ENCODE data around the gene EVPL.

EVPL gene

GRCh38 chr17:76038050-76038449 lies 10.9 kb upstream of the EVPL start:
- Histone ChIP-seq H3K27me3 (ENCODE audit: insufficient read depth, low read length) (no peaks in the 10 kb centered on the region), H3K4me1 (ENCODE audit: insufficient read depth, low read length) (no peaks in the 10 kb centered on the region), H3K9me3 (ENCODE audit: low read length) (no peaks in the 10 kb centered on the region), H3K36me3 (ENCODE audit: insufficient read depth, low read length) (peaks cover 40% of the 10 kb centered on the region), H2AFZ (ENCODE audit: low read depth, low read length) (no peak overlapping the region), H3K4me3 (ENCODE audit: low read length) (no peak overlapping the region)

- Histone ChIP-seq H3K27me3 (ENCODE audit: insufficient read depth, low read length) (no peaks in the 10 kb centered on the region), H3K4me1 (ENCODE audit: insufficient read depth, low read length) (no peaks in the 10 kb centered on the region), H3K36me3 (ENCODE audit: insufficient read depth, low read length) (peaks cover 38% of the 10 kb centered on the region), H2AFZ (ENCODE audit: low read depth, low read length) (no peak overlapping the region), H3K4me3 (ENCODE audit: low read length) (no peak overlapping the region), H3K9me3 (ENCODE audit: low read length) (no peaks in the 10 kb centered on the region)
These were observed 9.6 kb upstream of the EVPL start for GRCh38 chr17:76036497-76037261.

GRCh38 chr17:76034428-76035350 lies 7.6 kb upstream of the EVPL start:
- H3K9me3 ChIP-seq (ENCODE audit: low read length) = no peaks in the 10 kb centered on the region

GRCh38 chr17:76033139-76033538 lies 6.0 kb upstream of the EVPL start:
- Histone ChIP-seq H2AFZ (ENCODE audit: low read depth, low read length) (no peak overlapping the region), H3K9me3 (ENCODE audit: low read length) (no peaks in the 10 kb centered on the region), H3K27me3 (ENCODE audit: insufficient read depth, low read length) (no peaks in the 10 kb centered on the region), H3K4me1 (ENCODE audit: insufficient read depth, low read length) (peaks cover 7% of the 10 kb centered on the region), H3K36me3 (ENCODE audit: insufficient read depth, low read length) (peaks cover 3% of the 10 kb centered on the region), H3K4me3 (ENCODE audit: low read length) (no peak overlapping the region)

More at GRCh38 chr17:76034428-76035350, 7.6 kb upstream of the EVPL start:
- Histone ChIP-seq H3K27me3 (ENCODE audit: insufficient read depth, low read length) (no peaks in the 10 kb centered on the region), H3K4me1 (ENCODE audit: insufficient read depth, low read length) (peaks cover 3% of the 10 kb centered on the region), H3K36me3 (ENCODE audit: insufficient read depth, low read length) (peaks cover 19% of the 10 kb centered on the region), H3K4me3 (ENCODE audit: low read length) (no peak overlapping the region), H2AFZ (ENCODE audit: low read depth, low read length) (no peak overlapping the region)

GRCh38 chr17:76032780-76033108 lies 5.6 kb upstream of the EVPL start:
- Histone ChIP-seq H3K36me3 (ENCODE audit: insufficient read depth, low read length) (no peaks in the 10 kb centered on the region), H3K4me3 (ENCODE audit: low read length) (no peak overlapping the region), H3K9me3 (ENCODE audit: low read length) (no peaks in the 10 kb centered on the region), H2AFZ (ENCODE audit: low read depth, low read length) (no peak overlapping the region), H3K27me3 (ENCODE audit: insufficient read depth, low read length) (no peaks in the 10 kb centered on the region), H3K4me1 (ENCODE audit: insufficient read depth, low read length) (peaks cover 7% of the 10 kb centered on the region)

GRCh38 chr17:76032073-76032779 lies 5.1 kb upstream of the EVPL start:
- no peak overlapping the region for H2AFZ ChIP-seq (ENCODE audit: low read depth, low read length)
- H3K9me3 ChIP-seq (ENCODE audit: low read length) = no peaks in the 10 kb centered on the region
- H3K27me3 ChIP-seq (ENCODE audit: insufficient read depth, low read length) = no peaks in the 10 kb centered on the region
- H3K4me3 ChIP-seq (ENCODE audit: low read length) = no peak overlapping the region
- H3K4me1 ChIP-seq (ENCODE audit: insufficient read depth, low read length) = peaks cover 7% of the 10 kb centered on the region
- no peaks in the 10 kb centered on the region for H3K36me3 ChIP-seq (ENCODE audit: insufficient read depth, low read length)

- peaks cover 7% of the 10 kb centered on the region for H3K4me1 ChIP-seq (ENCODE audit: insufficient read depth, low read length)
- no peak overlapping the region for H3K4me3 ChIP-seq (ENCODE audit: low read length)
- no peaks in the 10 kb centered on the region for H3K9me3 ChIP-seq (ENCODE audit: low read length)
- H3K27me3 ChIP-seq (ENCODE audit: insufficient read depth, low read length) = peaks cover 3% of the 10 kb centered on the region
- H2AFZ ChIP-seq (ENCODE audit: low read depth, low read length) = no peak overlapping the region
- H3K36me3 ChIP-seq (ENCODE audit: insufficient read depth, low read length) = no peaks in the 10 kb centered on the region
These were observed 370 bp downstream of the EVPL start for GRCh38 chr17:76026714-76027158.

GRCh38 chr17:76025294-76025693 lies 1.8 kb downstream of the EVPL start:
- peaks cover 7% of the 10 kb centered on the region for H3K4me1 ChIP-seq (ENCODE audit: insufficient read depth, low read length)
- no peak overlapping the region for H2AFZ ChIP-seq (ENCODE audit: low read depth, low read length)
- no peak overlapping the region for H3K4me3 ChIP-seq (ENCODE audit: low read length)
- no peaks in the 10 kb centered on the region for H3K36me3 ChIP-seq (ENCODE audit: insufficient read depth, low read length)
- peaks cover 3% of the 10 kb centered on the region for H3K27me3 ChIP-seq (ENCODE audit: insufficient read depth, low read length)
- H3K9me3 ChIP-seq (ENCODE audit: low read length) = no peaks in the 10 kb centered on the region

GRCh38 chr17:76024353-76024752 lies 2.8 kb downstream of the EVPL start:
- H3K27me3 ChIP-seq (ENCODE audit: insufficient read depth, low read length) = peaks cover 3% of the 10 kb centered on the region
- no peaks in the 10 kb centered on the region for H3K36me3 ChIP-seq (ENCODE audit: insufficient read depth, low read length)
- no peaks in the 10 kb centered on the region for H3K9me3 ChIP-seq (ENCODE audit: low read length)
- H3K4me1 ChIP-seq (ENCODE audit: insufficient read depth, low read length) = peaks cover 1% of the 10 kb centered on the region
- no peak overlapping the region for H2AFZ ChIP-seq (ENCODE audit: low read depth, low read length)
- no peak overlapping the region for H3K4me3 ChIP-seq (ENCODE audit: low read length)

GRCh38 chr17:76023900-76024237 lies 3.2 kb downstream of the EVPL start:
- Histone ChIP-seq H3K36me3 (ENCODE audit: insufficient read depth, low read length) (no peaks in the 10 kb centered on the region), H3K27me3 (ENCODE audit: insufficient read depth, low read length) (peaks cover 3% of the 10 kb centered on the region), H3K4me1 (ENCODE audit: insufficient read depth, low read length) (no peaks in the 10 kb centered on the region), H3K9me3 (ENCODE audit: low read length) (no peaks in the 10 kb centered on the region), H2AFZ (ENCODE audit: low read depth, low read length) (no peak overlapping the region), H3K4me3 (ENCODE audit: low read length) (no peak overlapping the region)

GRCh38 chr17:76022973-76023899 lies 3.9 kb downstream of the EVPL start:
- Histone ChIP-seq H3K4me1 (ENCODE audit: insufficient read depth, low read length) (no peaks in the 10 kb centered on the region), H3K4me3 (ENCODE audit: low read length) (no peak overlapping the region), H3K36me3 (ENCODE audit: insufficient read depth, low read length) (no peaks in the 10 kb centered on the region), H3K27me3 (ENCODE audit: insufficient read depth, low read length) (peaks cover 3% of the 10 kb centered on the region), H2AFZ (ENCODE audit: low read depth, low read length) (no peak overlapping the region), H3K9me3 (ENCODE audit: low read length) (no peaks in the 10 kb centered on the region)

GRCh38 chr17:76022285-76022684 lies 4.8 kb downstream of the EVPL start:
- Histone ChIP-seq H3K4me1 (ENCODE audit: insufficient read depth, low read length) (no peaks in the 10 kb centered on the region), H2AFZ (ENCODE audit: low read depth, low read length) (no peak overlapping the region), H3K27me3 (ENCODE audit: insufficient read depth, low read length) (peaks cover 8% of the 10 kb centered on the region), H3K4me3 (ENCODE audit: low read length) (no peak overlapping the region), H3K36me3 (ENCODE audit: insufficient read depth, low read length) (no peaks in the 10 kb centered on the region), H3K9me3 (ENCODE audit: low read length) (no peaks in the 10 kb centered on the region)
